Coronary artery (tissue), 2 donors: Measurements from ENCODE around the gene TAGLN2.
"Not testable (repeated sequence)": the region's sequence is repeated elsewhere in the genome, so short reads cannot be mapped to it uniquely, and the experiment has no call there.

Source experiments
- DNase-seq: peaks from one replicate; pipeline ENCODE4 v3.0.0-alpha.2; 2017; ENCODE audit warnings: low spot score
- H3K27ac ChIP-seq, 2 donors: fragments of 200-600 bp; sonication (generic); one replicate each; pipeline ENCODE4 v1.5.1; 2016 to 2019
- H3K4me3 ChIP-seq: fragments of 200-600 bp; sonication (generic); 2 replicates; pipeline ENCODE4 v1.5.1; 2016; ENCODE audit warnings: mild to moderate bottlenecking, moderate library complexity
- TF ChIP-seq, protein P1 (sequence below): fragments of 200-600 bp; sonication (generic); IDR thresholded peaks from one replicate; pipeline ENCODE4 v1.5.1; 2019; ENCODE audit warnings: antibody characterized with exemption

Gene TAGLN2

DNA sequence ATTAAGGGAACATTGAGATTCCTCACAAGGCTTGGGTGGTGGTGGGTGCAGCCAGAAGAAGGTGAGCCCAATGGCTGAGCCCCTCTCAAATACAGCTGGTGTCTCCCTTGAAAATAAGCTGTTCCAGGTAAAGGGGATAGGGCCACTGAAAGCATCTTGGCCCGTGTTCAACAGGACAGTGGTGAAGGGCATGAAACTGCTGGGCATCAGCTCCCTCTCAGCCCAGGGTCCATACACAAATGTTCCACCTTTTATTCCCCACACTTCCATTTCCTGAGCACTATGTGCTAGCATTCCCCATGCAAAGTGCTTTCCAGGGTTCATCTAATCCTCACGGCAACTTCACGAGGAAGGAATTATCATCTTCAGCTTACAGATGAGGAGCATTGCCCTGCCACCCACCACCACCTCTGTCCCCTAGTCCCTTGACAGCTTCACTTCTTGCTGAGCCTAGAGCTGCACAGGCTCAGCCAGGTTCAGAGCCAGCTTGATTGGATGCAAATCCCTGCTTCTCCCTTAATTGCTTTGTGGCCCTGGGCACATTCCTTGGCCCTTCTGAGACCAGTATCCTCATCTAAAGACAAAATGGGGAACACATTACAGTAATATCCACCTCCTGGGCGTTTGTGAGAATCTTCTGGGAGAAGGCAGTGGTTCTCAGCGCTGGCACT is 9.6 kb downstream of the TAGLN2 start:
- DNase-seq = no peak
- Histone ChIP-seq H3K4me3 (no peak overlapping the region), H3K27ac (peak overlapping the region; percentile 43 to 57)
- TF ChIP-seq, protein P1, sequence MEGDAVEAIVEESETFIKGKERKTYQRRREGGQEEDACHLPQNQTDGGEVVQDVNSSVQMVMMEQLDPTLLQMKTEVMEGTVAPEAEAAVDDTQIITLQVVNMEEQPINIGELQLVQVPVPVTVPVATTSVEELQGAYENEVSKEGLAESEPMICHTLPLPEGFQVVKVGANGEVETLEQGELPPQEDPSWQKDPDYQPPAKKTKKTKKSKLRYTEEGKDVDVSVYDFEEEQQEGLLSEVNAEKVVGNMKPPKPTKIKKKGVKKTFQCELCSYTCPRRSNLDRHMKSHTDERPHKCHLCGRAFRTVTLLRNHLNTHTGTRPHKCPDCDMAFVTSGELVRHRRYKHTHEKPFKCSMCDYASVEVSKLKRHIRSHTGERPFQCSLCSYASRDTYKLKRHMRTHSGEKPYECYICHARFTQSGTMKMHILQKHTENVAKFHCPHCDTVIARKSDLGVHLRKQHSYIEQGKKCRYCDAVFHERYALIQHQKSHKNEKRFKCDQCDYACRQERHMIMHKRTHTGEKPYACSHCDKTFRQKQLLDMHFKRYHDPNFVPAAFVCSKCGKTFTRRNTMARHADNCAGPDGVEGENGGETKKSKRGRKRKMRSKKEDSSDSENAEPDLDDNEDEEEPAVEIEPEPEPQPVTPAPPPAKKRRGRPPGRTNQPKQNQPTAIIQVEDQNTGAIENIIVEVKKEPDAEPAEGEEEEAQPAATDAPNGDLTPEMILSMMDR = no peak

DNA sequence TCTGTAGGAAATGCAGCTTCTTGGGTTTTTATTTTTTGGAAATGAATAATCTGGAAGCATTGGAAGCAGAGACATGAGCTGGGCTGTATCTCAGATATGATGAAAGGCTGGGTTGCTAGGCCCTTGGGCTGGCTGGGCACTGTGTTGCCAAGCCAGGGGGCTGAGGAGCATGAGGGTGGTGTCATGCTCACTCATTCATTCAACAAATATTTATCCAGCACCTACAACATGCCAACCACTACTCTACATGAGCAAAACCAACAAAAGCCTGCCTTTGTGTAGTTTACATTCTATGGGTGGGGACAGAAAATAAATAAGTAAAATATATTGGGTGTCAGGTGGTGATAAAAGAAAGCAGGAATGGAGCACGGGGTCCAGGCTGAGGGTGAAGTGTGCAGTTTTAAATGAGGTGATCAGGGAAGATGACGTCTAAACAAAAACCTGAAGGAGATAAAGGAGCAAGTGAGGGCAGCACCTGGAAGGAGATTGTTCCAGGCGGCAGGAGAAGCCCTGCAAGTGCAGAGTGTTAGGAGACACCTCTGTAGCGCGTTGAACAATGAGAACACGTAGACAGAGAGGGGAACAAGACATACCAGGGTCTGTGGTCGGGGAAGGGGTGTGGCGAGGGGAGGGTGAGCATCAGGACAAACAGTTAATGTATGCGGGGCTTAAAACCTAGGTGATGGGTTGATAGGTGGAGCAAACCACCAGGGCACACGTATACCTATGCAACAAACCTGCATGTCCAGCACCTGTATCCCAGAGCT is 10.9 kb downstream of the TAGLN2 start:
- Histone ChIP-seq H3K4me3 (no peak overlapping the region), H3K27ac (no peak overlapping the region)
- DNase-seq = no peak
- TF ChIP-seq, protein P1 = no peak

DNA sequence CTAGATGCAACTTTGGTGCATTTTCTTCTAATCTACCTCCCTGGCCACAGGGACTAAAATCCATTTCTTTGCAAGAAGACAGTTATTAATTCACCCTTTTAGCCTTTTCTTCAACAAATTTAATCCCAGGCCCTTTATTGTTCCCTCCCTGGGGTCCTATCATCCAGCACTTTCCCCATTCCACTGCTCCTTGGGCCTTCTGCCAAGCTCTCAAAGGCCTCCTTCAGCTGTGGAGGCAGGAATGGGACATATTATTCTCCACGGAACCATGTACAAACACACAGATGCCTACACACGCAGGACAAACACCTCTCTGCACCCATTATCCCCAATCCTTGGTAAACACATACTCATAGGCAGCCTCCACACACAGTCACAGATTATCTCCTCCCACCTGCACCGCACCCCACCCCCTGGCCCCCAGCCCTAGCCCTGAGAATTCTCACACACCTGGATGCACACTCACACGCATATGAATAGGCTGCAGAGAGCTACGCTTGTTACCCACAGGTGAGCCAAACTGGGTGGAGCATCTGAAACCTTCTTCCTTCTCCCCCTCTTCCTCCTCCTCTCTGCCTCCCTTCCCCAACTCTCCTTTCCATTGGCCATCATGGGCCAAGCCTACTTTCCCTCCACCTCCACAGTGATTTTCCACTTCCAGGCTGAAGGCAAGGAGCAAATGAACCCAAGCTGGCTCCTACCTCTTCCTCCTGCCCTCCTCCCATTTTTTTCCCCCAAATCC is 11.7 kb downstream of the TAGLN2 start:
- DNase-seq = no peak
- Histone ChIP-seq H3K4me3 (no peak overlapping the region), H3K27ac (peak overlapping the region in 1 of 2 donors; percentile 26)
- TF ChIP-seq, protein P1 = no peak

DNA sequence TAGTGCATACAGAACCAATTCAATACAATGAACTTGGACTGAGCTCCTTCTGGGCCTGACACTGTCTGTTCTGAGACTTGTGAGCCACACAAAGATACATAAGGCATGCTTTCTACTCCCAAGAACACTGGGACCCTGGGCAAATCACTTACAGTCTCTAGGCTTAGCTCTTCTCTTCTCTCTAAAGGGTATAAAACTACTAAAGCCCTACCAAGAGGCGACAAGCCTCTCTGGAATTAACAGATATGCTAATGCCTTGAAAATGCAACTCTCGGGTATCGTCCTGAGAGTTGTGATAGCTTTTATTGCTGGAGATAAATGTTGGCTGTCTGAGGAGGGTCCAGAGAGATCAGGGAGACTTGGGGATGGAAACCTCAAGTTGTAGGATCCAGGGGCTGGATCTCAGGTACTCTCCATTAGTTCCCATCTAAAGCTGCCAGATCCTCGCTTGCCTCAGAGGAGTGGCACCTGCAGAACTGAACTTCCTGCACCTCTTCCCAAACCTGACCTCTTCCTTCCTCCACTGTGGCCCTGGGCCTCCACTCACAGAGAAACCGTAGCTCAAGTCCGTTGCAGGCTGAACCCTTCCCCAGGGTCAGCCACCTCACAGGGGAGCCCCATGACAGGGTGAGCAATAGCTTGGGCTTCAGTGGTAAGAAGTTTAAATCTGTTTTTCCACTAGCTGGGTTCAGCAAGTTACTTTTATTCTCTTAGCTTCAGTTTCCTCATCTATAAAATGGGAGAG is 13.8 kb downstream of the TAGLN2 start:
- no peak for DNase-seq
- Histone ChIP-seq H3K4me3 (no peak overlapping the region), H3K27ac (peak overlapping the region in 1 of 2 donors; percentile 71)
- TF ChIP-seq, protein P1 = no peak

DNA sequence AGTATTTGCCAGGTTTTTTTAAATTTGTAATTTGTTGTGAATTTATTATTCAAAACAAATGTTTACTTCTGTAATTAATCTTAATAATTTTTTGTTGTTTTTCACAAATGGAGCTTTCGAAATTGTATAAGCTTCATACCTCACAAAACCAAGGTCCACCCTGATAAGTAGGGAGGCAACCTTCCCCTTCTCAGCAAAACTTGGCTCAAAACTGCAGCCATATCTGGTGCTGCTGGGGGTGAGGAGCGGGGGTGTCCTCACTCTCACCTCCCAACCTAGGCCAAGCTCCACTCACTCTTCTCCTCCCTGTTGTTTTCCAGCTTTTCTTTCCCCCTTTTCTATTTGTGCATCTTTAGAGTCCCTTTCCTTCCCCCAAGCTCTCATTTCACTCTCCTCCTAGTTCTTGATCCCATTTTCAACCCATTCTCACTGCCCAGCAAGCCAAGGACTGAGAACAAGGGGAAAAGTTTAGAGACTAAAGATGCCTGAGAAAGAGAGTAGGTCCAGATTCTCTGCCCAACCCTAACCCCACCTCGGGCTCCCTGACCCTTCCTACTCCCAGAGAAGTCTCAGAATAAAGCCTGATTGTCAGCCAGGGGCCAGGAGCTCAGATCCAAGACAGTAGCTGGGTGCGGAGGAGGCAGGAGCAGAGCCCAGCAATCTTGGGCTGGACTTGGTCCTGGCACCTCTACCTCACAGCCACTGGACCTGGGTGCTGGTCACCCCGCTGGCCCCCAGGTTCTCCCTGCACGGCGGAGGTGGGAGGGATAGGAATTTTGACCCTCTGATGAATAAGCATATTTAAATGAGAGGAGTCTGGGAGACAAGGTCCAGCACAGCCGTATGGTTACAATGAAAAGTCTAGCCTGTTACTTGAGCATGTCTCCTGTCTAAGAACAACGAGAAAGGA is 17.0 kb downstream of the TAGLN2 start:
- DNase-seq = no peak
- no peak overlapping the region for H3K27ac ChIP-seq
- TF ChIP-seq, protein P1 = no peak

DNA sequence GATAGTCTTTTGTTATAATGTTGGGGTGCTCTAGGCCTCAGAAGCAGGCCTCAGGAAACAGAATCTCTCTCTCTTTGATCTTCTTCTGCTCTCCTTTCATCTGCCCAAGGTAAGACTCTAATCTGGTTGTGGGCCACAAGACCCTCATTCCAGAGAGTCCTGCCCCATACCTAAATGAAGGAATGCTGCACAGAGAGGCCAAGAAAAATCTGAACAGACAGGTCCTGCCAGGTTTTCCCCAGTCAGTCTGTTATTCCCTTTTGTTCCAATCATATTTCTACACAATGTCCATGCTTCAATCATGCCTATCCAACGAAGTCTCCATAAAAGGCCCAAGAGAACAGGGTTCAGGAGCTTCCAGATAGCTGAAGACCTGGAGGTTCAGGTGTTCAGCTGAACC is 18.3 kb downstream of the TAGLN2 start:
- no peak overlapping the region for H3K4me3 ChIP-seq
- H3K27ac ChIP-seq = no peak overlapping the region
- DNase-seq = no peak
- TF ChIP-seq, protein P1 = no peak

More for the DNA sequence above, 17.0 kb downstream of the TAGLN2 start:
- H3K4me3 ChIP-seq = no peak overlapping the region

DNA sequence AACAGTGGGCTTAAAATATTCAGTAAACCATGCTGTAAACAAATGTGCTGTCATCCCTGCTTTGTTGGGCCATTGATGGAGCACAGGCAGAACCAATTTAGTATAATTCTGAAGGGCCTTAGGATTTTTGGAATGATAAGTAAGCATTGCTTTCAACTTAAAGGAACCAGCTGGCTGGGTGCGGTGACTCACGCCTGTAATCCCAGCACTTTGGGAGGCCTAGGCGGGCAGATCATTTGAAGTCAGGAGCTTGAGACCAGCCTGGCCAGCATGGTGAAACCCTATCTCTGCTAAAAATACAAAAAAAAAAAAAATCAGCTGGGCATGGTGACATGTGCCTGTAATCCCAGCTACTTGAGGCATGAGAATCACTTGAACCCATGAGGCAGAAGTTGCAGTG is 21.3 kb downstream of the TAGLN2 start:
- not testable (repeated sequence) for DNase-seq, H3K4me3 ChIP-seq, H3K27ac ChIP-seq
